HEK293T (cell line): ENCODE measurements around the gene LRRC3C.

ENCODE experiments used
- ARNT ChIP-seq: fragments of 450-650 bp; IDR thresholded peaks from 2 replicates; pipeline ENCODE4 v1.6.1; 2017; ENCODE audit warnings: mild to moderate bottlenecking
- BHLHE40 ChIP-seq: fragments of 450-650 bp; IDR thresholded peaks from 2 replicates; pipeline ENCODE4 v1.6.1; 2016; ENCODE audit warnings: mild to moderate bottlenecking, moderate library complexity, borderline replicate concordance
- CTBP1 ChIP-seq: fragments of 450-650 bp; IDR thresholded peaks from 2 replicates; pipeline ENCODE4 v1.6.1; 2016; ENCODE audit warnings: borderline replicate concordance
- FOXM1 ChIP-seq: fragments of 450-650 bp; IDR thresholded peaks from 2 replicates; pipeline ENCODE4 v1.6.1; 2017; ENCODE audit warnings: mild to moderate bottlenecking, borderline replicate concordance
- NFRKB ChIP-seq: fragments of 450-650 bp; IDR thresholded peaks from 2 replicates; pipeline ENCODE4 v1.6.1; 2016; ENCODE audit warnings: mild to moderate bottlenecking, moderate library complexity
- SP1 ChIP-seq: fragments of 450-650 bp; IDR thresholded peaks from 2 replicates; pipeline ENCODE4 v1.6.1; 2017
- SUZ12 ChIP-seq: fragments of 450-650 bp; IDR thresholded peaks from 2 replicates; pipeline ENCODE4 v1.6.1; 2016; ENCODE audit warnings: mild to moderate bottlenecking
- TARDBP ChIP-seq: fragments of 450-650 bp; IDR thresholded peaks from 2 replicates; pipeline ENCODE4 v1.6.1; 2016
- ZNF384 ChIP-seq: fragments of 450-650 bp; IDR thresholded peaks from 2 replicates; pipeline ENCODE4 v1.6.1; 2016
- TF ChIP-seq, protein P1 (sequence below): fragments of 450-650 bp; IDR thresholded peaks from 2 replicates; pipeline ENCODE4 v1.6.1; 2016

GRCh38 chr17:39944393-39944711 is 16.8 kb downstream of the LRRC3C start:
- no peak for TF ChIP-seq CTBP1
- TF ChIP-seq SP1 = no peak
- no peak for TF ChIP-seq FOXM1
- no peak for TF ChIP-seq BHLHE40
- TF ChIP-seq TARDBP = no peak
- no peak for TF ChIP-seq SUZ12
- TF ChIP-seq ZNF384 = no peak
- no peak for TF ChIP-seq ARNT
- TF ChIP-seq, protein P1, sequence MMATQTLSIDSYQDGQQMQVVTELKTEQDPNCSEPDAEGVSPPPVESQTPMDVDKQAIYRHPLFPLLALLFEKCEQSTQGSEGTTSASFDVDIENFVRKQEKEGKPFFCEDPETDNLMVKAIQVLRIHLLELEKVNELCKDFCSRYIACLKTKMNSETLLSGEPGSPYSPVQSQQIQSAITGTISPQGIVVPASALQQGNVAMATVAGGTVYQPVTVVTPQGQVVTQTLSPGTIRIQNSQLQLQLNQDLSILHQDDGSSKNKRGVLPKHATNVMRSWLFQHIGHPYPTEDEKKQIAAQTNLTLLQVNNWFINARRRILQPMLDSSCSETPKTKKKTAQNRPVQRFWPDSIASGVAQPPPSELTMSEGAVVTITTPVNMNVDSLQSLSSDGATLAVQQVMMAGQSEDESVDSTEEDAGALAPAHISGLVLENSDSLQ = no peak
- TF ChIP-seq NFRKB = no peak
